Measurements from ENCODE around the gene ARL6IP6.
"Not testable (repeated sequence)": the region's sequence is repeated elsewhere in the genome, so short reads cannot be mapped to it uniquely, and the experiment has no call there.

Gene ARL6IP6

GRCh38 chr2:152718076-152718908 is at the start of gene ARL6IP6:
Gene ARL6IP6, plus strand, starts transcription at chr2:152718620. Its CDS starts 5 bp downstream, at chr2:152718625.
- peak; percentile 98 for DNase-seq

GRCh38 chr2:152674334-152674733 is 44.1 kb upstream of the ARL6IP6 start:
- no peak for DNase-seq

GRCh38 chr2:152676461-152676860 is 42.0 kb upstream of the ARL6IP6 start:
- DNase-seq = no peak

- no peak for DNase-seq
Measured at GRCh38 chr2:152678808-152679207, 39.6 kb upstream of the ARL6IP6 start.

GRCh38 chr2:152682663-152683062 is 35.8 kb upstream of the ARL6IP6 start:
- DNase-seq = no peak

- DNase-seq = no peak
Measured at GRCh38 chr2:152683400-152683799, 35.0 kb upstream of the ARL6IP6 start.

GRCh38 chr2:152686321-152686720 is 32.1 kb upstream of the ARL6IP6 start:
- DNase-seq = no peak

GRCh38 chr2:152693033-152693432 is 25.4 kb upstream of the ARL6IP6 start:
- no peak for DNase-seq

GRCh38 chr2:152694161-152694661 is 24.2 kb upstream of the ARL6IP6 start:
- no peak for DNase-seq

GRCh38 chr2:152695763-152696162 is 22.7 kb upstream of the ARL6IP6 start:
- DNase-seq = no peak

- no peak for DNase-seq
Measured at GRCh38 chr2:152696476-152696875, 21.9 kb upstream of the ARL6IP6 start.

GRCh38 chr2:152701198-152701597 is 17.2 kb upstream of the ARL6IP6 start:
- DNase-seq = no peak

- no peak for DNase-seq
Measured at GRCh38 chr2:152706477-152707021, 11.9 kb upstream of the ARL6IP6 start.

- no peak for DNase-seq
Measured at GRCh38 chr2:152708742-152709141, 9.7 kb upstream of the ARL6IP6 start.

- DNase-seq = no peak
Measured at GRCh38 chr2:152710713-152711112, 7.7 kb upstream of the ARL6IP6 start.

- DNase-seq = no peak
Measured at GRCh38 chr2:152715112-152715511, 3.3 kb upstream of the ARL6IP6 start.

GRCh38 chr2:152715854-152716428 is 2.5 kb upstream of the ARL6IP6 start:
- DNase-seq = no peak

- no peak for DNase-seq
Measured at GRCh38 chr2:152716805-152717227, 1.6 kb upstream of the ARL6IP6 start.

GRCh38 chr2:152717228-152718075 is 968 bp upstream of the ARL6IP6 start, which contains the start of gene PRPF40A:
Gene PRPF40A, minus strand, starts transcription at chr2:152717461. Its CDS starts 22 bp downstream, at chr2:152717439.
- peak; percentile 71 for DNase-seq

- no peak for DNase-seq
Measured at GRCh38 chr2:152718909-152719645, 657 bp downstream of the ARL6IP6 start.

- DNase-seq = no peak
Measured at GRCh38 chr2:152720794-152721193, 2.4 kb downstream of the ARL6IP6 start.

GRCh38 chr2:152722639-152723038 is 4.2 kb downstream of the ARL6IP6 start:
- not testable (repeated sequence) for DNase-seq

All from cortex of kidney (tissue), 1 donor.